Measurements from ENCODE around the gene MAN2B2.

MAN2B2 gene

GRCh38 chr4:6598127-6598526 is 23.1 kb downstream of the MAN2B2 start:
- TF ChIP-seq EZH2 (optimal IDR thresholded peaks at IDR 0.05; ENCODE audit: low read depth, low read length) = no peak
- TF ChIP-seq EZH2phosphoT487 (IDR thresholded peaks at IDR 0.05; ENCODE audit: low read length) = no peak
- TF ChIP-seq CTCF (IDR thresholded peaks at IDR 0.05; ENCODE audit: low read length) = no peak
- no peak for DNase-seq
- H3K4me3 ChIP-seq (ENCODE audit: low read length) = no peak overlapping the region
- no peaks in the 10 kb centered on the region for H3K9me2 ChIP-seq (replicated peaks; ENCODE audit: insufficient read depth, low read length)
- no peak overlapping the region for H3K27ac ChIP-seq (ENCODE audit: low read length)
- no peaks in the 10 kb centered on the region for H3K79me2 ChIP-seq (ENCODE audit: low read length)
- no peak overlapping the region for H3K4me2 ChIP-seq (ENCODE audit: low read depth, low read length)
- no peaks in the 10 kb centered on the region for H3K27me3 ChIP-seq (replicated peaks; ENCODE audit: insufficient read depth, low read length)
- H3K9me3 ChIP-seq (replicated peaks; ENCODE audit: insufficient read depth, low read length) = no peaks in the 10 kb centered on the region
- H3K9ac ChIP-seq (ENCODE audit: low read length) = no peak overlapping the region
- no peaks in the 10 kb centered on the region for H3K36me3 ChIP-seq (replicated peaks; ENCODE audit: insufficient read depth, low read length)
- no peaks in the 10 kb centered on the region for H4K20me1 ChIP-seq (ENCODE audit: insufficient read depth, low read length)
- H2AFZ ChIP-seq (ENCODE audit: low read length) = no peak overlapping the region
- H3F3A ChIP-seq (ENCODE audit: insufficient read depth, low read length) = no peaks in the 10 kb centered on the region
- H3K4me1 ChIP-seq (ENCODE audit: low read length) = no peaks in the 10 kb centered on the region

- Histone ChIP-seq H3K4me3 (ENCODE audit: low read length) (no peak overlapping the region), H3K27ac (ENCODE audit: low read length) (no peak overlapping the region), H3K27me3 (replicated peaks; ENCODE audit: insufficient read depth, low read length) (no peaks in the 10 kb centered on the region), H3K9me2 (replicated peaks; ENCODE audit: insufficient read depth, low read length) (no peaks in the 10 kb centered on the region), H4K20me1 (ENCODE audit: insufficient read depth, low read length) (no peaks in the 10 kb centered on the region), H2AFZ (ENCODE audit: low read length) (no peak overlapping the region), H3K36me3 (replicated peaks; ENCODE audit: insufficient read depth, low read length) (no peaks in the 10 kb centered on the region), H3K9ac (ENCODE audit: low read length) (no peak overlapping the region), H3F3A (ENCODE audit: insufficient read depth, low read length) (no peaks in the 10 kb centered on the region), H3K79me2 (ENCODE audit: low read length) (no peaks in the 10 kb centered on the region), H3K4me1 (ENCODE audit: low read length) (no peaks in the 10 kb centered on the region), H3K9me3 (replicated peaks; ENCODE audit: insufficient read depth, low read length) (no peaks in the 10 kb centered on the region), H3K4me2 (ENCODE audit: low read depth, low read length) (no peak overlapping the region)
- DNase-seq = no peak
- TF ChIP-seq CTCF (IDR thresholded peaks at IDR 0.05; ENCODE audit: low read length) (no peak), EZH2phosphoT487 (IDR thresholded peaks at IDR 0.05; ENCODE audit: low read length) (no peak), EZH2 (optimal IDR thresholded peaks at IDR 0.05; ENCODE audit: low read depth, low read length) (no peak)
Measured at GRCh38 chr4:6598641-6599040, 23.7 kb downstream of the MAN2B2 start.

- Histone ChIP-seq H3K4me1 (ENCODE audit: low read length) (no peaks in the 10 kb centered on the region), H3K36me3 (replicated peaks; ENCODE audit: insufficient read depth, low read length) (no peaks in the 10 kb centered on the region), H3F3A (ENCODE audit: insufficient read depth, low read length) (no peaks in the 10 kb centered on the region), H3K27me3 (replicated peaks; ENCODE audit: insufficient read depth, low read length) (no peaks in the 10 kb centered on the region), H3K4me2 (ENCODE audit: low read depth, low read length) (no peak overlapping the region), H3K27ac (ENCODE audit: low read length) (no peak overlapping the region), H2AFZ (ENCODE audit: low read length) (no peak overlapping the region), H4K20me1 (ENCODE audit: insufficient read depth, low read length) (no peaks in the 10 kb centered on the region), H3K9me3 (replicated peaks; ENCODE audit: insufficient read depth, low read length) (no peaks in the 10 kb centered on the region), H3K9me2 (replicated peaks; ENCODE audit: insufficient read depth, low read length) (no peaks in the 10 kb centered on the region), H3K4me3 (ENCODE audit: low read length) (no peak overlapping the region), H3K79me2 (ENCODE audit: low read length) (no peaks in the 10 kb centered on the region), H3K9ac (ENCODE audit: low read length) (no peak overlapping the region)
- TF ChIP-seq EZH2phosphoT487 (IDR thresholded peaks at IDR 0.05; ENCODE audit: low read length) = no peak
- TF ChIP-seq EZH2 (optimal IDR thresholded peaks at IDR 0.05; ENCODE audit: low read depth, low read length) = no peak
- no peak for TF ChIP-seq CTCF (IDR thresholded peaks at IDR 0.05; ENCODE audit: low read length)
- no peak for DNase-seq
Measured at GRCh38 chr4:6601661-6602250, 26.8 kb downstream of the MAN2B2 start.

All from MM.1S (cell line).